ENCODE results near the gene IL6R.

The IL6R gene

GRCh38 chr1:154423988-154424326 is 18.8 kb downstream of the IL6R start:
- in situ Hi-C loops (cut with HindIII; ENCODE audit: low sequenced_read_pairs), result no loop called here

- in situ Hi-C loops (cut with HindIII; ENCODE audit: low sequenced_read_pairs), result no loop called here
These were observed 20.0 kb downstream of the IL6R start for GRCh38 chr1:154425172-154425571.

- in situ Hi-C loops (cut with HindIII; ENCODE audit: low sequenced_read_pairs), result no loop called here
These were observed 22.3 kb downstream of the IL6R start for GRCh38 chr1:154427173-154428139.

GRCh38 chr1:154429118-154429517 is 24.0 kb downstream of the IL6R start:
- in situ Hi-C loops (cut with HindIII; ENCODE audit: low sequenced_read_pairs), result no loop called here

DNA sequence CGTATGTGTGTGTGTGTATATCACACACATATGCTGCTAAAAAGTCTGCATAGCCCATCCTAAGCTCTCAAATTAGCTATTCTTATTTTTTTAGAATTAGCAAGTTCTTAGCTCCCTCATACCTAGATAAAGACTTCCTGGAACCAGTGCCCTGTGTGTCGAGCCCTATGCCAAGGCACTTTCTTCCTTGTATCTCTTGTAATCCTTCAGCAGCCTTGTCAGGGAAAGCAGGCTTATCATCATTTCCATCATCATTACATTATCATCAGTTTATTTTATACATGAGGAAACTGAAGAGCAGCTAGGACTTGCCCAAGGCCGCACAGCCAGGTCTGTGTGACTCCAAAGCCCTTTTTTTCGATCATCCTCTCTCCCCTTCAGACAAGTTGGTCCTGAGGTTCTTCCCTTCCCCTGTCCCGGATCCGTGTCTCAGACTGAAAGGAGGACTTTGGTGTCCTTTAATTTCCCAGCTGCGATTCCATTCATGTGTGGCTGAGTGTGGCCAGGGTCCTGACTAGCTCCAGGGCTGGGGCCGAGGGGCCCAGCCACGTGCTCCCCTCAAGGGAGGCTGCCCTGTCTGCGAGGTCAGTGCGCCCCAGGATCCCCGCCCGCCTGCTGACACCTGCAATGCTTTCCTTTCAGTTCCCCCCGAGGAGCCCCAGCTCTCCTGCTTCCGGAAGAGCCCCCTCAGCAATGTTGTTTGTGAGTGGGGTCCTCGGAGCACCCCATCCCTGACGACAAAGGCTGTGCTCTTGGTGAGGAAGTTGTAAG is 24.9 kb downstream of the IL6R start:
- in situ Hi-C loops (cut with HindIII; ENCODE audit: low sequenced_read_pairs), result no loop called here

DNA sequence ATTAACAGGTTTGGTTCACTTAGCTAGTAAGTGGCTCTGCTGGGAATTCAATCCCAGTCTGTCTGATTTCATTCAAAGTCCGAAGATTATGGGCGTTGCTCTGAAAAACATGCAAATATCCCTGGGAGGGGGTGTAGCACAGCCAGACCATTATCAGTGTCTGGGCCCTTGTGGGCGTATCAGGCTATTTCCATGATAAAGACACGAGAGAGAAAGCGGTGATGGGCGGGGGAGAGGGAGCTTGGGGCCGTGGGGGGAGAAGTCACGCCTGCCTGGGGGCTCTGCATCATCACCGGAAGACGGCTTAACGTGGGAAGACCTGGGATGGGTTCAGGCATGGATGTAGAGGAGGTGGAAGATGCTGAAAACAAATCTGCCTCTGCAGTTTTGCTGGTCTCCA is 25.8 kb downstream of the IL6R start:
- in situ Hi-C loops (cut with HindIII; ENCODE audit: low sequenced_read_pairs), result no loop called here

DNA sequence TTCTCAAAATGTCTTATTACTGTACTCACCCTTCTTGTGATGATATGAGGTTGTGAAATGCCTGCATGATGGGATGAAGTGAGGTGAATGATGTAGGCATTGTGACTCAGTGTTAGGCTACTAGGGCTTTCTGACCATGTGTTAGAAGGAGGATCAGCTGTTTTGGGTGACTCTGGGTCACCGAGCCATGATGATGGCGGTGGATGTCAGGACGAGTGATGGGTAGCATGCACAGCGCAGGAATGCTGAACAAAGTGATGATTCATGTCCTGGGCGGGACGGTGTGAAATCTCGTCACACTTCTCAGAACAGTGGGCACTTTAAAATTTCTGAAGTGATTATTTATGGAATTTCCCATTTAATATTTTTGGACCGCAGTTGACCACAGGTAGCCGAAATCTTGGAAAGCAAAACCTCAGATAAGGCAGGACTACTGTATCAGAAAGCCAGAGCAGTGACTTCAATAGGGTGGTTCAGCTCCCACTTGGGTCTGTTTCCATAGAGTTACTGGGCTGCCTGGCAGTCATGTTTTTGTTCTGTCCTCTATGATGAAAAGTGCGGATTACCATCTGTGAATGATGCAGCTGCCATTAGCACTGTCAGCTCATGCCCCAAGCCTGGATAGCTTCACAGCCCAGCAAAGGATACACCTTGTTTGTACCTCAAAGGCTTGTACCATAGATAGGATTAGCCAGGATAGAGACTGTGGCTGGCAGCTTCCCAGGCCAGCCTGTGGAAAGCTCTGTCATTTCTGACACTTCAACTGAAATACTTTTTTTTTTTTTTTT is 26.6 kb downstream of the IL6R start:
- in situ Hi-C loops (cut with HindIII; ENCODE audit: low sequenced_read_pairs), result no loop called here

- in situ Hi-C loops (cut with HindIII; ENCODE audit: low sequenced_read_pairs), result no loop called here
These were observed 28.1 kb downstream of the IL6R start for GRCh38 chr1:154433161-154433764.

GRCh38 chr1:154434346-154435085 is 29.4 kb downstream of the IL6R start:
- in situ Hi-C loops (cut with HindIII; ENCODE audit: low sequenced_read_pairs), result no loop called here

DNA sequence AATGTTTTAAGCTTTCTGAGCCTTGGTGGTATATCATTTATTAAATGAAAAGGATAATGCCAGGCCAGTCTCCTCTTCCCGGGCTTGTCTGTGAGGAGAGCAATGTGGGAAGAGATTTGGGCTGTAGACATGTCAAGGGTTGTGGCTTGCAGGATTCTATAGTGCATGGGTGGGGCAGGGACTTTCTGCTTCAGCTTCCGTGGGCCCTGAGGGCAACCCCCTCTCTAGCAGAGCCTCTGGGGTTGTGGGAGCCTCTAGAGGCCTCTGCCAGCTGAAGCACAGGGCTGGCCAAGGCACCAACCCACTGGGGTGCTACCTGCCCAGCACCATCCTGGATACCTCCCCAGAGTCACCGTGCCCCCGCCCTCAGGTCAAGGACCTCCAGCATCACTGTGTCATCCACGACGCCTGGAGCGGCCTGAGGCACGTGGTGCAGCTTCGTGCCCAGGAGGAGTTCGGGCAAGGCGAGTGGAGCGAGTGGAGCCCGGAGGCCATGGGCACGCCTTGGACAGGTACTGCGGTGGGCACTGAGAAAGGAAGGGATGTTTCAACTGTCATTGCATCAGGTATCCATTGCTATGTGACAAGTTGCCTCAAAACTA is 30.6 kb downstream of the IL6R start:
- in situ Hi-C loops (cut with HindIII; ENCODE audit: low sequenced_read_pairs), result no loop called here

- in situ Hi-C loops (cut with HindIII; ENCODE audit: low sequenced_read_pairs), result no loop called here
These were observed 31.3 kb downstream of the IL6R start for GRCh38 chr1:154436433-154436832.

GRCh38 chr1:154440036-154440804 is 35.1 kb downstream of the IL6R start:
- in situ Hi-C loops (cut with HindIII; ENCODE audit: low sequenced_read_pairs), result no loop called here

DNA sequence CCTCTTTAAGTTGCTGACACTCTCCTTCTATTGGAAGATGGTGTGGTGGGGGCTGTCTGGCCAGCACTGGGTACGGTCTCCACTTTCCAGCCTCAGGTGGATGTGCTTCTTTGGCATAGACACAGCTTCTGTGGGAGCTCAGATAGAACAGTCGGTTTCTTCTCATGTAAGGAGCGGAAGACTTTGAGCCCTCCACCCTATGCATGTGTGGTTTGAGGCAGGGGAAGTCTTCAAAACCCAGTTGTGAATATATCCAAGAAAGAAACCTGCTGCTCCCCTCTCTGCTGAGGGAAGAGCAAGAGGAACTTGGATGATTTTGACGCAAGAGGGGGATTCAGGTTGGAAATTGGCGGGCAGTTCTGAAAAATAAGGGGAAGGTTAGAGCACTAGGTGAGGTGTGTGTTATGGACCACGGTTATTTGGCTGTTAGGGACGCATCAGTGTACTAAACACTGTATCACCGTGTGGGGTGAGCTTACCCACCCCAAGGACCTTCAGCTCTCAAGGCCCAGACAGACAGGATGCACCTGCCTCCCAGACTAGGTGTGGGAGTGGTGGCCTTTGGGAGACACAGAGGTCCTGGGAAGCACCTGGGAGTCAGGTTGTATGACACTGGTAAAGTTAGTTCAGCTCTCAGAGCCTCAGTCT is 36.2 kb downstream of the IL6R start:
- in situ Hi-C loops (cut with HindIII; ENCODE audit: low sequenced_read_pairs), result no loop called here

- in situ Hi-C loops (cut with HindIII; ENCODE audit: low sequenced_read_pairs), result no loop called here
These were observed 37.0 kb downstream of the IL6R start for GRCh38 chr1:154442006-154442740.

DNA sequence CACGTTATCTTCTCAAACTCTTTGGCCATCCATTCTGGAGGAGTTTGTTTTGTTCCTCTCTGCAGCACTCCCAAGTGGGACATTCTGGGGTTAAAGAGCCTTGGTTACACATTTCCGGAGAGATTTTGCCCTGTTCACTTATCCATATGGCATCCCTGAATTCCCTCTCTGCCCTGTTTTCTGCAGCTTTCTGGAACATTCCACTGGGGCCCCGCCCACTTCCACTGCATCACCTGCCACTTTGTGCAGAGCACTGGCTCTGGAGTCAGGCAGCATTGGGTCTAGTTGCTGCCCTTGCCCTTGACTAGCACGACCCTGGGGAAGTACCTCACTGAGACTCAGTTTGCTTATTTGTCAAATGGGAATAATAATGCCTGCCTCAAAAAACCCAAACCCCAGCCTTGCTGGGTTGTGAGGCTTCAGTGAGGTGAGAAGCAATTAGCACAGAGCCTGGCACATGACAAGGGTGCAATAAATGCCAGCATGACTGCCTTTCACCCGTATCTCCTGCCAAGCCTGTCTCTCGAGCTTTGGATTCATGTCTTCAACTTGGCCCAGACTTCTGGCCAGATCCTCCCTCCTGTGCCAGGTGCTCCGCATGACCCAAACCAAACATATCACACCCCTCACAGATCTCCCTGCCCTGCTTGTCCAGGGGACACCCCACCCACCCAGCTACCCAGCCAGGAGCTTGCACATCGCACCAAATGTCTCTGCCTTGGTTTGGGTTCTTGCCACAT is 38.3 kb downstream of the IL6R start:
- in situ Hi-C loops (cut with HindIII; ENCODE audit: low sequenced_read_pairs), result no loop called here

GRCh38 chr1:154445040-154445472 is 39.9 kb downstream of the IL6R start:
- in situ Hi-C loops (cut with HindIII; ENCODE audit: low sequenced_read_pairs), result no loop called here

DNA sequence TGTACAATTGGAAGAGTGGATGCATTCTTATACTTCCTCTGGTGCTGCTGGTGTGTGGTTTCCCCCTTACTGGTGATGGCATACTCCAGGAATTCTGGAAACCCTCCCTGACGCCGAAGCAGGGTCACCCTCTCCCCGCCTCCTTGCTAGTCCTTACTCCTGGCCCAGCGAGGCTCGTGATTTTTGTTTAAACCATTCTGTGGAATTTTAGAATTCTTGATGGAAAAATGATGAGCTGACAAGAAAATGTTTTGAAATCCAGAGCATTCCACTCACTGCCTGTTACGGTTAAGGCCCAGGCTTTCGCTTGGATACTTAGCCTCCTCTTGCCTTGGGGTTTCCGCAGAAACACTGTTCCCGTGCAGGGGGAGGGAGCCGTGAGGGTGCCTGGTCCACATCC is 41.1 kb downstream of the IL6R start:
- in situ Hi-C loops (cut with HindIII; ENCODE audit: low sequenced_read_pairs), result no loop called here

All from DLD1 (cell line).